ENCODE data around the gene GPR18.
"Not testable (repeated sequence)": the region's sequence is repeated elsewhere in the genome, so short reads cannot be mapped to it uniquely, and the experiment has no call there.

DNA sequence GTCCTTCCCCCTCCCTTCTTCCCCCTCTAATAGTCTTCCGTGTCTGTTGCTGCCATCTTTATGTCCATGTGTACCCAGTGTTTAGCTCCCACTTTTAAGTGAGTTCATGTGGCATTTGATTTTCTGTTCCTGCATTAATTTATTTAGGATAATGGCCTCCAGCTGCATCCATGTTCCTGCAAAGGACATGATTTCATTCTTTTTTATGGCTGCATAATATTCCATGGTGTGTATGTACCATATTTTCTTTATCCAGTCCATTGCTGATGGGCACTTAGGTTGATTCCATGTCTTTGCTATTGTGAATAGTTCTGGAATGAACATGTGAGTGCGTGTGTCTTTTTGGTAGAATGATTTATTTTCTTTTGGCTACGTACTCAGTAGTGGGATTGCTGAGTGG is 9.0 kb downstream of the GPR18 start:
- TF ChIP-seq CTCF, POLR2AphosphoS5 (IDR thresholded peaks at IDR 0.05): not testable (repeated sequence)
